NCI-H2196 (cell line): ENCODE data around the gene GIGYF2.
"Not testable (repeated sequence)": the region's sequence is repeated elsewhere in the genome, so short reads cannot be mapped to it uniquely, and the experiment has no call there.

ENCODE experiments used
- DNase-seq: peaks from one replicate; lab custom pipeline; 2025; ENCODE audit not compliant: unreplicated experiment; lab: John Stamatoyannopoulos, UW

GIGYF2 gene

GRCh38 chr2:232800166-232800565, 103.0 kb downstream of the GIGYF2 start:
- no peak for DNase-seq

DNA sequence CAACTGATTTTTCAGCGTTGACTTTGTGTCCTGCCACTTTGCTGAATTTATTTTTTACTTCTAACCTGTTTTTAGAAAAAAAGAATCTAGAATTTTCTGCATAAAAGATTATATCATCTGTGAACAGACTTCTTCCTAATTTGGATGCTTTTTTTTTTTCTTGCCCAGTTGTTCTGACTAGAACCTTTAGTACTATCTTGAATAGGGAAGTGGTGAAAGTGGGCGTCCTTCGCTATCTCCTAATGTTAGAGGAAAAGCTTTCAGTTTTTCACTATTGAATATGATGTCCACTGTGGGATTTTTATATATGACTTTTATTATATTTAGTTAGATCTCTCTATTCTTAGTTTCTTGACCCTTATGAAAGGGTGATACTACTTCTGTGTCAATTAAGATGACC, 105.0 kb downstream of the GIGYF2 start:
- no peak for DNase-seq

DNA sequence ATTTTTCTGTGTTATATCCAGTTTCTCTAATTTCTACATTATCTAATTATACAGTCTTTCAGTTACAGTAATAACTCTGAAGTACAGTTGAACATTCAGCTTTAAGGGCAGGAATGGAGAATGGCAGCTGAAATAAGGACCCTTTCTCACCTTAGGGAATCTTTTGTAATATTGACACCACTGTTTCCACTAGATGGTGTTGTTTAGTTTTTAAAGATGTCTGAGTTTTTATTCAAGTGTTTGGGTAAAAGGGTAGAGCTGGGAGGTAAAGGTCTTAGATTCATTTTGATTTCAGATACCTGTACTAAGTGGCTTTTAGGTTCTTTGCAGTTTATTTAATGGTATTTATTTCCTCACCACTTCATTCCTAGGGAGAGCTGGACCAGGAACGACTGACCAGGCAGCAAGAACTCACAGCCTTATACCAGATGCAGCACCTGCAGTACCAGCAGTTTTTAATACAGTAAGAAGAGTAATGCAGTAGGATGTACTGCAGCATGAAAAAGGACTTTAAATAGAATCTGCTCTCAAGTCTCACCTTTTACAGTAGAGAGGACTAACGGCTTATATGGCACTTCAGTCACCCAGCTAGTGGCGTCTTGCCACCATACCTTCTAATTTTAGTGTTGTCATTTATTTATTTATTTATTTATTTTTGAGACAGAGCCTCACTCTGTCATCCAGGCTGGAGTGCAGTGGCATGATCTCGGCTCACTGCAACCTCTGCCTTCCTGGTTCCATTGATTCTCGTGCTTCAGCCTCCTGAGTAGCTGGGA, 112.4 kb downstream of the GIGYF2 start:
- no peak for DNase-seq

DNA sequence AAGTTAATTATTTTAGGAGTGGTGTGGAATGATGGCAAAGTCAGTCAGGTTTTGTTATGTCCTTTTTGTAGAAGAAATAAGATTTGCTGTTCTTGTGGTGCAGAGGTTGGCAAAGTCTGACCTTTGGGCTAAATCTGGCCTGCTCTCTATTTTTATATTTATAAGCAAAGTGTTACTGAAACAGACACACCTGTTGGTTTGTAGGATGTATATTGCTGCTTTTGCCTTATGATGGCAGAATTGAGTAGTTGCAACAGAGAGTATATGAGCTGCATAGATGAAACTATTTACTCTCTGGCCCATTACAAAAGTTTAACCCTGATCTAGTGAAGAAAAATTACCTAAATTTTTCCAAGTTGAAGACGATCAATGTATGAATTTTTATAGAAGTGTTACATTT, 113.3 kb downstream of the GIGYF2 start:
- DNase-seq = no peak

GRCh38 chr2:232815569-232815968, 118.4 kb downstream of the GIGYF2 start:
- no peak for DNase-seq

GRCh38 chr2:232816657-232817056, 119.5 kb downstream of the GIGYF2 start:
- DNase-seq = peak; percentile 26

DNA sequence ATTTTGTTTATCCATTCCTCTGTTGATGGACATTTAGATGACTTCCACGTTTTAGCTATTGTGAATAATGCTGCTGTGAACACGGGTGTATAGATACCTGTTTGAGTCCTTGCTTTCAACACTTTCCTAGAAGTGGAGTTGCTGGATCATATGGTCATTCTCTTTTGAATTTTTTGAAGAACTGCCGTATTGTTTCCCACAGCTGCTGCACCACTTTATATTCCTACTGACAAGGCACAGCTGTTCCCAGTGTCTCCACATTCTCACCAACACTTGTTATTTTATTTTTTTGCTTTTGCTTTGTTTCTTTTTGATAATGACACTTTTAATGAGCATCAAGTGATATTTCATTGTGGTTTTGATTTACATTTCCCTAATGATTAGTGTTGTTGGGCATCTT, 120.6 kb downstream of the GIGYF2 start:
- DNase-seq = no peak

GRCh38 chr2:232829988-232830387, 132.9 kb downstream of the GIGYF2 start:
- no peak for DNase-seq

DNA sequence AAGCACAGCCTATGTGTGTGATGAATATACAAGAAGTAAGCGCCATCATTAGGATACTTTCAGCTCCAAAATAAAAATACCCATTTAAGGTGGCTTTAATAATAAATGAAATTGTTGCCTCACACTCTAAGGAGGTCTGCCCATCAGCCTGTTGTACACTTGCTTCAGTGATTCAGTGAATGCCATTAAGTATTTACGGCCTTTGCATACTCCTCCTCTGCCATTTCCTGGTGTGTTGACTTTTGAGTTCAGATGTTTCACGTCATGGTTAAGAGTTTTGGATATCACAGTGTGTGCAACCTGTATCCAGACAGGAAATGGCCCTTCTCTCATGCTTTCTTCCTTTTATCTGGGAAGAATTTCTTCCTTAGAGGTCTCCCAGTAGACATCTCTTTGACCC, 134.4 kb downstream of the GIGYF2 start:
- DNase-seq = no peak

DNA sequence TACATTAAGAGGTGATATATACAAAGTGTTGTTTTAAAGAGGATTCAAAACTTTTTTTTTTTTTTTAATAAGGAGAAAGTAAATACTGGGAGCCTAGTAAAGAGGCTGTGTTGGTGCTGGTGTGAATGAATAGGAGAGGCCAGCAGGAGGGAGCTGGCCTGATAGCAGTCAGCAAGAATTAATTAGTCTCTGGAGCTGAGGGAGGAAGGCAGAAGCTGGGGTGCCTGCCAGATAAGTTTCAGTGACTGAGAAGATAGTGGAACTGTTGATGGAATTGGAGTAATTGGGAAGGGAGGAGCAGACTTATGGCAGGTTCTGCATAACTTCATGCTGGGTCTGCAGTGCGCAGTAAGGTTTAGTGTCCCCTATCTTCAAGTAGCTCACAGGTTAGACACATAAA, 136.7 kb downstream of the GIGYF2 start:
- no peak for DNase-seq

GRCh38 chr2:232835687-232836208, 138.6 kb downstream of the GIGYF2 start:
- no peak for DNase-seq

- DNase-seq = no peak
Observed at GRCh38 chr2:232836934-232837333, 139.8 kb downstream of the GIGYF2 start.

DNA sequence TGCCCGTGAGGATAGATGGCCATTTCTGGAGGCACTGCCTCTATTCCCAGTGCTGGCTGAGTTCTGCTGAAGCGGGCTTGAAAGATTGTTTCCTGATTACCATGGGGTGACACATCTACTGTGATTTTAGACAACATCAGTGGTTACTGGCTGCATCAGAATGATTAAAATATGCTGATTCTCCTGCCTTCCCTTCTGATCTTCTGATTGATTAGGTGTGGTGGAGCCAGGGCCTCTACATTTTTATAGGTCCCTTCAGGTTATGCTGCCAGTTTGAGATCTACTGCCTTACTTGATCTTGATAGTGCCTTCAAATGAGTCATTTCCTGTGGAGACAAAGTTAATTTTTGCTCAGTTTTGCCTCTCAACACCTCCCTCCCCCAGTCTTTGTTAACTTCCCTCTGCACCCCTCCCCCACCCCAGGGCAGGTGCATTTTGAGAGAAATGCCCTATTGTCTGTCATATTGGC, 141.3 kb downstream of the GIGYF2 start:
- no peak for DNase-seq

GRCh38 chr2:232839411-232840079, 142.4 kb downstream of the GIGYF2 start:
- DNase-seq = no peak

GRCh38 chr2:232842689-232843088, 145.6 kb downstream of the GIGYF2 start:
- DNase-seq = no peak

- no peak for DNase-seq
Observed at GRCh38 chr2:232843834-232844233, 146.7 kb downstream of the GIGYF2 start.

DNA sequence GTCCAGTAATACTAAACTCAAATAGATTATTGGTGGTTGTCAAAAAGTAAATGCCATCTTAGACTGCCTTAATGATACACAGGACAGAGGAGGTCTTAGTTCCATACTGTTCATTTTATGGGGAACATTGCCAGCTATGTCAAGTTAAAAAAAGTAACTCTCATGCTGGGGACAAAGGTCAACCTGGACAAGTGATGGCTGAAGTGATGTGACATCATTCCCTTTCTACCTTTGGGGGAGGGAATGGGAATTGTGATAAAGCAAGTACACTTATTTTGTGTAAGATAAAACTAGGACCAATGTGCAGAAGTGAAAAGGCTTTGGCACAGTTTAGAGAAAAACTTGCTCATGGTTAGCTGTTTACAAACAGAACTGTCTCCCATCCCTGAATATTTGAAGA, 148.9 kb downstream of the GIGYF2 start:
- DNase-seq = no peak

- no peak for DNase-seq
Observed at GRCh38 chr2:232850039-232850438, 152.9 kb downstream of the GIGYF2 start.

DNA sequence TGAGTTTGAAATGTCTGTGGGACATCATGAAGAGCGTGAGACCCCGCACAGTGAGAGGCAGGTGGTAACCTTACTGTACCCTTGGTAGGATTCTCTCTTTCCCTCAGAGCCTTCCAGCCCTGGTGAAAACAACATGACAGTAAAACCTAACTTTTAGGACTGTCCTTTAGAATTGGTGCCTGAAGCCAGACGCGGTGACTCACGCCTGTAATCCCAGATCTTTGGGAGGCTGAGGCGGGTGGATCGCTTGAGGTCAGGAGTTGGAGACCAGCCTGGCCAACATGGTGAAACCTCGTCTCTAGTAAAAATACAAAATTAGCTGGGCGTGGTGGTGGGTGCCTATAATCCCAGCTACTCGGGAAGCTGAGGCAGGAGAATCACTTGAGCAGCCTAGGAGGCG, 154.9 kb downstream of the GIGYF2 start:
- DNase-seq = not testable (repeated sequence)

DNA sequence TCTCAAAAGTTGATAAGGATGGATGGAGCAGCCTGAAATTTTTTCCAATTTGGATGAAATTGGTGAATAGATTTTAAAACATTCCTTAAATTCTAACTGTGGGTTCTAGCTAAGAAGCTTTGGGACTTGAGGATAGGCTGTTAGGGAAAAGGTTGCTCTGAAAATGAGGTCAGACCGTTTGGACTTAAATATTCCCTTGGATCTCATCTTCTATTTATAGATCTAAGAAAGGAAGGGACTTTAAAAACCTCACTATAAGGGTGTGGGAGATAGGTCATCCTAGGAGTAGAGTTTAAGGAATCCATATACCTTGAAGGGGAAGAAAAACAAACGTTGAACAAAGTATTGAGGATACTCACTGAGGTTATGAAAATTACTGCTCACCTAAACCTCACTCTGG, 155.5 kb downstream of the GIGYF2 start:
- no peak for DNase-seq

- DNase-seq = no peak
Observed at GRCh38 chr2:232854082-232854481, 157.0 kb downstream of the GIGYF2 start.

GRCh38 chr2:232857158-232857563, 160.0 kb downstream of the GIGYF2 start:
- no peak for DNase-seq
